ENCODE data around the gene SUPT20HL1.
"Not testable (repeated sequence)": the region's sequence is repeated elsewhere in the genome, so short reads cannot be mapped to it uniquely, and the experiment has no call there.

The SUPT20HL1 gene

DNA sequence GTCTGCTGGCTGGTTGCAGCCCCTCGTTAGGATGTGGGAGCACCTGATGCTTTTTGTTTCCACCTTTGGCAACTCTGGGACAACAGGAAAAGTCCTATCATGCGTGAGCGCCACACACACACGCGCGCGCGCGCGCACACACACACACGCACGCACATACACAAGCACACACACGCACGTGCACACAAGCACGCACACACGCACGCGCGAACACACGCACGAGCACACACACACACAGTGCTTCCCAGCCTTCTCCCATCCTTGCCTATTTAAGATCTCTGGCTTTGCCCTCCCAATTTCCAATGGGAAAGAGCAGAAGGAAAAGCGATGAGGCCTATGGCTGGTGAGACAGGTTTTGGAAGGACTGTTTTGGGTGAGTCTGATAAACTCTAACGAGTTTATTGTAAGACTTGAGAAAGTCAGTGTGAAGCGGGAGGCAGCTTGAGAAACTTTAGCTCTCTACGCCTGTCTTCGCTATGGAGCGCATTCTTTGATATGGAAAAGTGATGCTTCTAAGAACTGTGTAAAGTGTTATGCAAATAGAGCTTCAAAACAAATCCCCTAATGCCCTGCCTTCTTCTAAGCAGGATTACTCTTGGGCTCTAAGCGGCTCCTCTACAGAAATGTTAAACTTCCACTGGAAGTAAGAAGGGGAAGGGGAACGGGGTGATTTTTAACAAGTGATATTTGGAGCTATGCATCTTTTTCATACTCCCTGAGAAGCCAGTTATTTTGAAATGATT lies 11.8 kb downstream of the SUPT20HL1 start:
- no peaks in the 10 kb centered on the region for H3K9me3 ChIP-seq (ENCODE audit: control insufficient read depth, insufficient read depth, low read length)
- H3K4me1 ChIP-seq (ENCODE audit: insufficient read depth, low read length) = peaks cover 25% of the 10 kb centered on the region
- H3K9ac ChIP-seq (ENCODE audit: low read depth, low read length) = peak overlapping the region; percentile 47; the same call in 1 of the 2 replicates
- H3K36me3 ChIP-seq (ENCODE audit: insufficient read depth, low read length) = no peaks in the 10 kb centered on the region

DNA sequence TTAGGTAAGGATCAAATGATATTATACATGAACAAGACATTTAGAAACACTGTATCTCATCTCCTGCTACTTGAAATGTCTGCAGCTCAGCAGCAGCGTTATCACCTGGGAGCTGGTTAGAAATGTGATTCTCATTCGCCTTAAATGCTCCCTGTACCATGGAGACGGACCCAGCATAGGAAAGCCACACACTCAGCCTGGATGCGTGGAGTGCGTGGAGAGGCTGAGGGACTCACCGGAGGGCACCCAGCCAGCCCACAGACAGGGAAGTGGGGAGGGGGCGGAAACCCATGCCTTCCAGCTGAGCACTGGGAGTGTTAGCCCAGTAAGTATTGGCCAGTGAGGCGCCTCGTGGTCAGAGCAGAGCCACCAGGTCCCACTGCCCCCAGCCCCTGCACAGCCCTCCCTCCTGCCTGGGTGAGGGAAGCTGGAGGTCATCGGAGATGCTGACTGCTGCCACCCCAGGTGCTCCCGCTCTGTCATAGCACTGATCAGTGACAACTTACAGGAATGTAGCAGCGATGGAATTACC lies 15.2 kb downstream of the SUPT20HL1 start:
- no peak overlapping the region for H3K9ac ChIP-seq (ENCODE audit: low read depth, low read length)
- no peaks in the 10 kb centered on the region for H3K9me3 ChIP-seq (ENCODE audit: control insufficient read depth, insufficient read depth, low read length)
- H3K4me1 ChIP-seq (ENCODE audit: insufficient read depth, low read length) = peaks cover 33% of the 10 kb centered on the region
- H3K36me3 ChIP-seq (ENCODE audit: insufficient read depth, low read length) = no peaks in the 10 kb centered on the region

DNA sequence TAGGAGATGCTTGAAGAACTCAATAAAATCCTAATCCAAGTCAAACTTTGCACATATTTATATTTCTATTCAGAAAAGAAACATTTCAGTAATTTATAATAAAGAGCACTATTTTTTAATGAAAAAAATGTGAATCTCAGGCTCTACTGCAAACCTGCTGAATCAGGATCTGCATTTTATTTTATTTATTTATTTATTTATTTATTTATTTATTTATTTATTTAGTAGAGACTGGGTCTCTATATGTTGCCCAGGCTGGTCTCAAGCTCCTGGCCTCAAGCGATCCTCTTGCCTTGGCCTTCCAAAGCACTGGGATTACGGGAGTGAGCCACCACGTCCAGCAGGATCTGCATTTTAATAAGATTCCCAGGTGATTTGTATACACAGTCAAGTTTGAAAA lies 16.0 kb downstream of the SUPT20HL1 start:
- H3K4me1 ChIP-seq (ENCODE audit: insufficient read depth, low read length) = peaks cover 26% of the 10 kb centered on the region; the same call in 1 of the 2 replicates
- no peaks in the 10 kb centered on the region for H3K9me3 ChIP-seq (ENCODE audit: control insufficient read depth, insufficient read depth, low read length)
- no peaks in the 10 kb centered on the region for H3K36me3 ChIP-seq (ENCODE audit: insufficient read depth, low read length)
- H3K9ac ChIP-seq (ENCODE audit: low read depth, low read length) = no peak overlapping the region

DNA sequence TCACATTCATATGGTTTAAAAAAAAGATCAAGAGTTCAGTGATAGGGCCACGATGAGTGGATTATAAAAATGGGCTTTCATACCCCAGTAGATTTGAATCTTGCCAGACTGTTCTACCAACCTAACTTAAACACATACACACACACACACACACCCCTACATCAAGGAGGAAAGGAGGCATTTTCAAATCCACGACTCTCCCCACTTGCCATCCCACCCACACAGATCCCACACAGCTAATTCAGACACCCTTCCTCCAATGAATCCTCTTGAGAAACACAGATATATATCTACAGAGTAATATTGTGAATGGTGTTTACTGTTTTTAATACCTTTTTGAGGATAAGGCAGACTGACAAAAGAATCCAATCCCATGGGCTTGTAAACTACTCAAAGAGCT lies 16.8 kb downstream of the SUPT20HL1 start:
- H3K9me3 ChIP-seq (ENCODE audit: control insufficient read depth, insufficient read depth, low read length) = no peaks in the 10 kb centered on the region
- peaks cover 31% of the 10 kb centered on the region; the same call in 1 of the 2 replicates for H3K4me1 ChIP-seq (ENCODE audit: insufficient read depth, low read length)
- H3K36me3 ChIP-seq (ENCODE audit: insufficient read depth, low read length) = no peaks in the 10 kb centered on the region
- H3K9ac ChIP-seq (ENCODE audit: low read depth, low read length) = no peak overlapping the region

DNA sequence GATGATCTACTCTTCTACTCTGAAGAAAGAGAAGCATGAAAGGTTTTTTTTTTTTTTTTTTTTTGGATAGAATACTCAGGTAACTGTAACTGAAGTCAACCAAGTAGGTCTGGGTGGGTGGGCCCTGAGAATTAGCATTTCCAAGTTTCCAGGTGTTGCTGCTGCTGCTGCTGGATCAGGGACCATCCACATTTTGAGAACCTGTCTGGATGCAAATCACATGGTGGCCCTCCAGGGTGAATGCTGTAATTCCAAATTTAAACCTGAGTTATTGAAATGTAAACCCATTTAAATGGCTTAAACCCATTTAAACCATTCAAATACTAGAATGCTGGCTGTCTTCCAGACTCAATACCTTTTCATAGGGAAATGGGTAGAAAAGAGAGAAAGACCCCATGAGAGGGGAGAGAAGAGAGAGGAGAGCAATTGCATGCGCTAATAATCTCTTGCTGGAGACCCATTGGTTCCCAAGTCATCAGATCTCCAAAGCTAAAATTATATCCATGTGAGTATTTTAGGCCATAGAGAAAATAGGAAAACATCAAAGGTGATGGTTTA lies 17.6 kb downstream of the SUPT20HL1 start:
- H3K9ac ChIP-seq (ENCODE audit: low read depth, low read length) = no peak overlapping the region
- no peaks in the 10 kb centered on the region for H3K9me3 ChIP-seq (ENCODE audit: control insufficient read depth, insufficient read depth, low read length)
- H3K4me1 ChIP-seq (ENCODE audit: insufficient read depth, low read length) = peaks cover 27% of the 10 kb centered on the region; the same call in 1 of the 2 replicates

DNA sequence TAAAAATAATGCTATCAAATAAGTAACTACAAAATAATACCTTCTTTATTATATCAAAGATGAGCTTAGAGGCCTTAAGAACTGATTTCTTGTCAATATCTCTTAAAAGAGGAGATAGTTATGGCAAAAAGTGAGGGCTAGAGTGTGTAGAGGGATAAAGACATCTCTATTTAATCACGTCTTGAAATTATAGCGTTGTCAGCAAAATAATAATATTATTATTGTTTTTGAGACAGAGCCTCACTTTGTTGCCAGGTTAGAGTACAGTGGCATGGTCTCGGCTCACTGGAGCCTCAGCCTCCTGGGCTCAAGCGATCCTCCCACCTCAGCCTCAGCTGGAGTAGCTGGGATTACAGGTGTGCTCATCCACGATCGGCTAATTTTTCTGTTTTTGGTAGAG lies 18.3 kb downstream of the SUPT20HL1 start:
- no peak overlapping the region for H3K9ac ChIP-seq (ENCODE audit: low read depth, low read length)
- no peaks in the 10 kb centered on the region for H3K36me3 ChIP-seq (ENCODE audit: insufficient read depth, low read length)
- H3K9me3 ChIP-seq (ENCODE audit: control insufficient read depth, insufficient read depth, low read length) = no peaks in the 10 kb centered on the region
- H3K4me1 ChIP-seq (ENCODE audit: insufficient read depth, low read length) = peaks cover 27% of the 10 kb centered on the region; the same call in 1 of the 2 replicates

More for the DNA sequence above, 17.6 kb downstream of the SUPT20HL1 start:
- H3K36me3 ChIP-seq (ENCODE audit: insufficient read depth, low read length) = no peaks in the 10 kb centered on the region

DNA sequence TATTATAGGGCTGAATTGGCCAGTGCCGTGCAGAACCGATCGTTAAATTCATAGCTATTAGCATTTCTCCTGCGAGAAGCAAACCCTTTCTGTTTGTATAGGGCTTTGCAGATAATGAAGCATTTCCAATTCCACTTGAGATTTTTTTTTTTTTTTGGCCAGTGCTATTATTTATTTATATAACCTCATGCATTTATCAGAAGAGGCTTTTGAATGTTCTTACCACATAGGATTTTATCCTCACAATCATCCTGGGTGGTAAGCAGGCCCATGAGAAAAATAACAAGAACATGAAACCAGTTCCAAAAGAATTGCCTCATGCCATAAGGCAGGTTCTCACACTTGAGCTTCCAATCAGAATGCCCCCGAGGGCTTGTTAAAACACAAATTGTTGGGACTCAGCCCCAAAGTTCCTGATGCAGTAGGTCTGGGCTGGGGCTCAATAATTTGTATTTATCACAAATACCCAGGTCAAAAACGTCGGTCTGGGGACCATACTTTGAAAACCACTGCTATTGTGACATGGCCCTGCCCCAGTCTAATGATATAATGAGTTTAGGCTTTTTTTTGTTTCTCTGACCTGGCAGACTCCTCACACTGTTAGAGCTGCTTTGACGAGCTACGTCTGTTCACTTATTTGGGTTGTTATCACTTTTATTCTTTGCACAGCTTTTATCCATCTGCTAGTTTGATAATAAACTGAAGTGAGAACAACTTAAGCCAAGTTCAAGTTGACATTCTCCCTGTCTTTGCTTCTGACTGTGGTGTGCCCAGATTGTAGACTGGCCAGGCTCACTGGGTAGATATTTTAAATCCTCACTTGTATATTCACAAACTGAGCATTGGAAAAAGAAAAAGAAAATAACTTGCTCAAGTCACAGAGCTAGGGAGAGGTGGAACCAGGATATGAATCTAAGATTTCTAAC lies 20.1 kb downstream of the SUPT20HL1 start:
- Histone ChIP-seq H3K4me1 (ENCODE audit: insufficient read depth, low read length) (peaks cover 27% of the 10 kb centered on the region; the same call in 1 of the 2 replicates), H3K36me3 (ENCODE audit: insufficient read depth, low read length) (no peaks in the 10 kb centered on the region), H3K9ac (ENCODE audit: low read depth, low read length) (no peak overlapping the region), H3K9me3 (ENCODE audit: control insufficient read depth, insufficient read depth, low read length) (no peaks in the 10 kb centered on the region)

DNA sequence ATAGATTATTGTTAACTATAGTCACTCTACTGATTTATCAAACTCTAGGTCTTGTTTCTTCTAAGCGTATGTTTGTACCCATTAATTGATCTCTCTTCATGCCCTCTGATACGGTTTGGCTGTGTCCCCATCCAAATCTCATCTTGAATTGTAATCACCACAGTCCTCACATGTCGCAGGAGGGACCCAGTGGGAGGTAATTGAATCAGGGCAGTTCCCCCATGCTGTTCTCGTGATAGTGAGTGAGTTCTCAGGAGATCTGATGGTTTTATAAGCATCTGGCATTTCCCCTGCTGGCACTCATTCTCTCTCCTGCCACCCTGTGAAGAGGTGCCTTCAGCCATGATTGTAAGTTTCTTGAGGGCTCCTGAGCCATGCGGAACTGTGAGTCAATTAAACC lies 21.9 kb downstream of the SUPT20HL1 start:
- H3K4me1 ChIP-seq (ENCODE audit: insufficient read depth, low read length) = peaks cover 21% of the 10 kb centered on the region; the same call in 1 of the 2 replicates
- H3K9me3 ChIP-seq (ENCODE audit: control insufficient read depth, insufficient read depth, low read length); H3K9ac ChIP-seq (ENCODE audit: low read depth, low read length); H3K36me3 ChIP-seq (ENCODE audit: insufficient read depth, low read length): not testable (repeated sequence)

DNA sequence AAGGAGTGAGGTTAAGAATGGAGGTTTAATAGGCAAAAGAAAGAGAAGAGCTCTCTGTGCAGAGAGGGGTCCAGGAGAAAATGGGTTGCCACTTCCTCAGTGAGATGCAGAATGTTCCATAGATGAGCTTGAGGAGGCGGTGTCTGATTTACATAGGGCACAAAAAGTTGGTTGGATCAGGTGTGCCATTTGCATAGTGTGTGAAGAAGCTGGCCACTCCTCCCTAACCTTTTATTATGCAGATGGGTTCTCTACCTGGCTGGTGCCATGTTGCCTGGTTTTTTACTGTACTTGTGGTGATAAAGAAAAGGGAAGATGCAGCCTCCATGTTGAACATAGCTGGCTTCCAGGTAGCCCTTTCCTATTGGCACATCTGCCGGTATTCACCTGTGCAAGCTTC lies 27.3 kb downstream of the SUPT20HL1 start:
- H3K9me3 ChIP-seq (ENCODE audit: control insufficient read depth, insufficient read depth, low read length) = no peaks in the 10 kb centered on the region
- H3K9ac ChIP-seq (ENCODE audit: low read depth, low read length) = no peak overlapping the region
- no peaks in the 10 kb centered on the region for H3K36me3 ChIP-seq (ENCODE audit: insufficient read depth, low read length)

DNA sequence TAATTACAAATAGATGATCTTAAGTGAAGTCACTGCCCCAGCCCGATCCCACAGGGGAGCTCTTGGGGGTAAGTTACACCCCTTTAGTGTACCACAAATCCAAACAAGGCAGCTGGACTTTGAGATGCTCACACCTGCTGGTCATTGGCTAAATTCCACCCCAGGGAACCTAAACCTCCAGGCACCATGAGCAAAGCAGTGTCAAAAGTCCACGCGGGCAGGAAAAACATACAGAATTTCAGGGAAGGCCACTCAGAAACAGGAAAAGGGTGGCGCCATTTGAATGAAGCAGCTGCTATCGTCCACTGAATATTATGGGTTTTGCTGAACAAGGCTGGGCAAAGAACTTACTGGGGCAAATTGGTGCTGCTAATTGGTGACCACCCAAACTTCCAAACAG lies 30.9 kb downstream of the SUPT20HL1 start:
- no peak overlapping the region for H3K9ac ChIP-seq (ENCODE audit: low read depth, low read length)
- H3K4me1 ChIP-seq (ENCODE audit: insufficient read depth, low read length) = peaks cover 11% of the 10 kb centered on the region
- no peaks in the 10 kb centered on the region for H3K36me3 ChIP-seq (ENCODE audit: insufficient read depth, low read length)
- H3K9me3 ChIP-seq (ENCODE audit: control insufficient read depth, insufficient read depth, low read length) = no peaks in the 10 kb centered on the region

More for the DNA sequence above, 27.3 kb downstream of the SUPT20HL1 start:
- H3K4me1 ChIP-seq (ENCODE audit: insufficient read depth, low read length) = peaks cover 11% of the 10 kb centered on the region

DNA sequence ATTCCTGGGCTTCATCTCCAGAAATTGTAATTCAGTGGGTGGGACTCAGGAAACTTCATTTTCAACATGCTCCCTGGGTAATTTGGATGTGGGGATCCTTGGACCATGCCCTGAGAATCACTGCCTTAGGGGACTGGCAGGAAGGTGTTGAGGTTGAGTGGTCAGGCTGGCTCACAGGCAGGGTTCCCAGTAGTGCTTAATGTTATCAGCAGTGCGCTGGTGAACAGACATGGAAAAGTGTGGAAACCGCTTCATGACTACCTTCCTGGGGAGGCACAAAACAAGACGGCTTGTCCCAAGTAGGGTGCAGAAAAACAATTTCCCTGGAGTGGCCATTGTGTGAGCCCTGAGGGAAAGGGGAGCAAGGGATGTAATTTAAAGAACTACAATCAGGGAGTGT lies 31.4 kb downstream of the SUPT20HL1 start:
- Histone ChIP-seq H3K36me3 (ENCODE audit: insufficient read depth, low read length) (no peaks in the 10 kb centered on the region), H3K4me1 (ENCODE audit: insufficient read depth, low read length) (peaks cover 11% of the 10 kb centered on the region), H3K9ac (ENCODE audit: low read depth, low read length) (no peak overlapping the region), H3K9me3 (ENCODE audit: control insufficient read depth, insufficient read depth, low read length) (no peaks in the 10 kb centered on the region)

DNA sequence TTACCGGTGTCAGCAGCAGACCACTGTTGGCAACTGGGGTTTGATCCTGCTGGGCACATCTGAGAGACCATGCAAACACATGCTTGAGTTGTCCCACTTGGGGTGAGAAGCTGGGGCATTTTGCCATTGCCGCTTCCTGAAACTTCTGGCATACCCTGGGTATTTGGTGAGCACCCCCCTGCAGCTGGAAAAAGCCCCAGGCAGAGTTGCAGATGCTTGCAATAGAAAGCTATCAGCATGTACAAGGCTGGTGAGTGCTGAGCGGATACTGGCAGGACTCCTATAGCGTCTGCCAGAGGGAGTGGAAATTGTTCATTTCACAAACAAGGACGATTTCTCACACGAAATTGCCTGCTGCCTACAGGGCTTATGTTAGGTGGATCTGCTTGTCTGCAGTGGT lies 32.3 kb downstream of the SUPT20HL1 start:
- no peaks in the 10 kb centered on the region for H3K9me3 ChIP-seq (ENCODE audit: control insufficient read depth, insufficient read depth, low read length)
- H3K4me1 ChIP-seq (ENCODE audit: insufficient read depth, low read length) = peaks cover 8% of the 10 kb centered on the region
- H3K36me3 ChIP-seq (ENCODE audit: insufficient read depth, low read length) = no peaks in the 10 kb centered on the region
- no peak overlapping the region for H3K9ac ChIP-seq (ENCODE audit: low read depth, low read length)

DNA sequence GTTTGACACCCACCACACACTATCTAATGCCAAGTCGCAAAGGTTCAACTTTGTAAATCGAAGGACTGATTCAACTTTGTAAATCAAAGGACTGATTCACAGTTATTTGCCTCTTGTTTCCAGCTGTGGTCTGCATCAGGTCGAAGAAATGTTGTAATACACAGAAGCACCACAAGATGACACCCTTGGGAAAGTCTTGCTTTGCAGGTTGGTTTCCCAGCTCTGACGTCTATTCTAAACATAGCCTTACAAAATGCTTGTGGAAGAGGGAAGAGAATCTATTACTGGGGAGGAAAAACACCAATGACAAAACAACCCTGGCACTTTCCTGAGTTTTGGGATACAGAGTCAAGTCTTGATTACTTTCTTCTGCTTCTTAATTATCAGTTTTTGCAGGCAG lies 35.3 kb downstream of the SUPT20HL1 start:
- no peaks in the 10 kb centered on the region for H3K4me1 ChIP-seq (ENCODE audit: insufficient read depth, low read length)
- H3K36me3 ChIP-seq (ENCODE audit: insufficient read depth, low read length) = no peaks in the 10 kb centered on the region
- H3K9ac ChIP-seq (ENCODE audit: low read depth, low read length) = no peak overlapping the region

DNA sequence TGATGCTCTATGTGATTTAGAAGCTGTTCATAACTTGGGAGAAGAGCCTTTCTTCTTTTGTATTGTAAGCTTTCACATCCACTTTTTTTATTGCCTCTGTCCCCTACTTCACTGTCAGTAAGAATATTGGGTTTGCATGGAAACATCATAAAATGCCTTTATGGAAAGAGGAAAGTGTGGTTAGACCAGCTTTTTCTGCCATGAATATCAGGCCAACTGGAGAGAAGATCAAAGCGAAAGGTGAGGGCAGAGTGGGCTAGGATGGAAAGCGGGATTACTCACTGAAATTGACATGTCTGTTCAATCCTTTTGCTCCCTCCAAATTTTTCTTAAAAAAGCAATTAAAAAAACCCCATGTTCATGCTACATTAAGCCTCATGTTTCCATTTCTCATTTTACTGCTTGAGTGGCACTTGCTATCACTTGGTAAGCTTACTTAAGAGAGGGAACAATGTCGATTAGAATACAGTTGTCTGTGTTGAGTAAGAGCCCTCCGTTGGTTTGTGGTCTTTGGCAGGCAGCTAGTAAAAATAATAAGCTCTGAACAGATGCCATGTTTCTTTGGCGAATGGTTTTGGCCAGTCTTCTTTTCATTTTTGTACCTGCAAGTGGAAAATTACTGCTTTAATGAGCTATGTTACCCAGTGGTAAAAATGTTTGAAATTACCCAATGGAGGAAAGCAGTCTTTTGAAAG lies 35.9 kb downstream of the SUPT20HL1 start:
- no peak overlapping the region for H3K9ac ChIP-seq (ENCODE audit: low read depth, low read length)
- H3K9me3 ChIP-seq (ENCODE audit: control insufficient read depth, insufficient read depth, low read length) = no peaks in the 10 kb centered on the region
- H3K36me3 ChIP-seq (ENCODE audit: insufficient read depth, low read length) = no peaks in the 10 kb centered on the region
- H3K4me1 ChIP-seq (ENCODE audit: insufficient read depth, low read length) = no peaks in the 10 kb centered on the region

More for the DNA sequence above, 35.3 kb downstream of the SUPT20HL1 start:
- no peaks in the 10 kb centered on the region for H3K9me3 ChIP-seq (ENCODE audit: control insufficient read depth, insufficient read depth, low read length)

All from ES-I3 (cell line).